T follicular helper cell (primary cell): ENCODE measurements around the gene HDAC4.

ENCODE experiments used
- DNase-seq: peaks from one replicate; pipeline ENCODE4 v3.0.0-alpha.2; 2020; ENCODE audit warnings: low read depth

Gene HDAC4

GRCh38 chr2:239236043-239236807 is 164.6 kb downstream of the HDAC4 start:
- DNase-seq: no peak

- DNase-seq: no peak
These were observed 165.5 kb downstream of the HDAC4 start for GRCh38 chr2:239235311-239235710.

- no peak for DNase-seq
These were observed 166.3 kb downstream of the HDAC4 start for GRCh38 chr2:239234191-239235175.

- DNase-seq: no peak
These were observed 167.2 kb downstream of the HDAC4 start for GRCh38 chr2:239233576-239233975.

GRCh38 chr2:239232195-239232578 is 168.6 kb downstream of the HDAC4 start:
- DNase-seq: no peak

GRCh38 chr2:239231231-239232194 is 169.3 kb downstream of the HDAC4 start:
- no peak for DNase-seq

GRCh38 chr2:239230318-239231052 is 170.3 kb downstream of the HDAC4 start:
- DNase-seq: no peak

- DNase-seq: no peak
These were observed 171.1 kb downstream of the HDAC4 start for GRCh38 chr2:239229545-239230279.

- no peak for DNase-seq
These were observed 173.0 kb downstream of the HDAC4 start for GRCh38 chr2:239227661-239228371.

GRCh38 chr2:239226677-239227581 is 173.9 kb downstream of the HDAC4 start:
- no peak for DNase-seq

GRCh38 chr2:239225871-239226561 is 174.8 kb downstream of the HDAC4 start:
- no peak for DNase-seq

- DNase-seq: no peak
These were observed 175.4 kb downstream of the HDAC4 start for GRCh38 chr2:239225371-239225851.

- no peak for DNase-seq
These were observed 175.9 kb downstream of the HDAC4 start for GRCh38 chr2:239224955-239225354.

GRCh38 chr2:239224199-239224570 is 176.6 kb downstream of the HDAC4 start:
- no peak for DNase-seq

- no peak for DNase-seq
These were observed 177.3 kb downstream of the HDAC4 start for GRCh38 chr2:239223310-239224198.

GRCh38 chr2:239222706-239223309 is 178.0 kb downstream of the HDAC4 start:
- no peak for DNase-seq
